NCI-H510A treated with DMSO at 0.1 percent for 48 hours (cell line): ENCODE data around the gene SEMA4D.
A peak's percentile ranks its signal among the peaks of the same experiment; 100 is the strongest.

Experiments used
- DNase-seq: peaks from one replicate; lab custom pipeline; 2025; lab: John Stamatoyannopoulos, UW

The SEMA4D gene

DNA sequence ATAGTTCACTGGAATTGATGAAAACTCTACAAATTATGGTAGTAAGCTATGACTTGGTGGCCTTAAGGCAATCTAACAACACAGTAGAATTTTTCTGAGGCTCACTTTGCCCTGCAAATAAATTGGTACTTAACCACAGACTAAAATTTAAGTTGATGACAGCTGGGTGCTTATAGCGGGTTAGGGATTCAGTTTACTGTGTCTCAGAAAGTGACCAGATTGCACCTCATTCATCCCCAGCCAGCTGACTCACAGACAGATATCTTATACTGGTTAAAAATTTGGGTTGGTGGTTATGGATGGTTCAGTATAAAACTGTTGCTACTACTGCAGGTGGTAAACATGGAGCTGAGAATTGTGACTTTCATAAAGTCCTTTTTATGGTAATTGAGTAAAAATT lies 184.1 kb downstream of the SEMA4D start:
- DNase-seq: no peak

DNA sequence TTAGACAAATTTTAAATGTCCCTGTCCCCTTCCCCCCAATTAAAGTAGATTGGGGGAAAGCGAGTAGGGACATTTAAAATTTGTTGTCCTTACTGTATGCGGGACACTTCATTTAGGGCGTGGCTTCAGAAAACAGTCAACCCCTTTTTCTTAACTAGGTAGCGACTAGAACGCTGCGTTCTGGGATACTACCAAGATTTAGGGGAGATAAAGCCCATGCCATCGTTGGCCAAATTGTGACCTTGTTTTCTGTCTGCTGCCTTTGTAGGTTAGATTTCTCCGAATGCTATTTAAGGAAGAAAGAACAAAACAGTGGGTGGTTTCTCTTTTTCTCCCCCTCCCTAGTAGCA lies 185.7 kb downstream of the SEMA4D start:
- DNase-seq: peak; percentile 15

DNA sequence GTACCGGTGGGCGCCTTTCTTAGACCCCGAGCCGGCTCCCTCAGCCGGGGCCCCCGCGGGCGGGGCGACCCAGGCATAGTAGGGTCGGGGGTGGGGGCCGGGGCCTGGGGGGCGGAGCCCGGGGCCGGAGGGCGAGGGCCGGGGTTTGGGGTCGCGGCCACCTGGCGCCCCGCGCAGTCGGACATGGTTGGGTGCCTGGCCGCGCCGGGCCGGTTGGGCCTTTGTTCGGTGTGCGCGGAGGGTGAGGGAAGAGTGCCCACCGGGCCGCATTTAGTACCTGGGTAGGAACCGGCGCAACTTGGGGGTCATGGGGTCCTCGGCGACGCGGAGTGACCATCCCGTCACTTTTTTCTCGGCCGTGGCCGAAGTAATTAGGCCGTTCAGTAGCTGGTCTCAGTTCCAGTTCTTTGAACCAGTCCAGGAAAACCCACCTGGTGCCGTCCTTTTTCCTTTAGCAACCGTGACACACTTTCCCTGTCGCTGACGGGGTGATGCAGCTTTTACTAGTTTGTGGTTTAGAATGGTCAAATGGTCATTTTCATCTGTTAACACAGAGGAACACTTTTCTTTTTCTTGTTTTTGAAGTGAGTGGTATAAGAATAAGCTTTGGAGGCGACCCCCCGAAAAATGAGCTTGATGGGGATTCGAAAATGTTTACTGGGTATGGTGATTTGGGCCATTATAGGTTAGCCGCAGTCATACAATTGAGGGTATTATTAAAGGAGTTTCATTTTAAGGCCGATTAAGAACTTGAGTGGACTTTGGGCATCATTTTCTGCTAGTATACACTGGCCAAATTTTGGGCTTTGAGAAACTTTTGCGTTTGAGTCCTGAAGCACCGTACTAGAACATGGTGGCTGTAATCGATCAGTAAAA lies 186.3 kb downstream of the SEMA4D start:
- no peak for DNase-seq
